ENCODE data around the gene TMEM132D.

TMEM132D gene

GRCh38 chr12:129211862-129212630, 691.8 kb downstream of the TMEM132D start:
- no peak overlapping the region for H3K27ac Mint-ChIP-seq
- no peak overlapping the region for H3K4me3 Mint-ChIP-seq
- H3K27me3 Mint-ChIP-seq (ENCODE audit: low read depth): no peaks in the 10 kb centered on the region
- H3K4me1 Mint-ChIP-seq: no peaks in the 10 kb centered on the region
- no peak for TF ChIP-seq CTCF (IDR thresholded peaks at IDR 0.05; ENCODE audit: unreplicated experiment in 3 of 3)
- no peaks in the 10 kb centered on the region for H3K36me3 Mint-ChIP-seq (ENCODE audit: low read depth)
- H3K9me3 Mint-ChIP-seq: peaks cover 6% of the 10 kb centered on the region

- H3K4me1 Mint-ChIP-seq: no peaks in the 10 kb centered on the region
- H3K9me3 Mint-ChIP-seq: peaks cover 7% of the 10 kb centered on the region
- no peaks in the 10 kb centered on the region for H3K27me3 Mint-ChIP-seq (ENCODE audit: low read depth)
- H3K36me3 Mint-ChIP-seq (ENCODE audit: low read depth): no peaks in the 10 kb centered on the region
- TF ChIP-seq CTCF (IDR thresholded peaks at IDR 0.05; ENCODE audit: unreplicated experiment in 3 of 3): no peak
- no peak overlapping the region for H3K27ac Mint-ChIP-seq
- H3K4me3 Mint-ChIP-seq: no peak overlapping the region
These were observed 695.3 kb downstream of the TMEM132D start for GRCh38 chr12:129208566-129208965.

- Mint-ChIP-seq H3K4me3 (no peak overlapping the region), H3K9me3 (peaks cover 8% of the 10 kb centered on the region), H3K27me3 (ENCODE audit: low read depth) (no peaks in the 10 kb centered on the region), H3K27ac (no peak overlapping the region), H3K4me1 (no peaks in the 10 kb centered on the region), H3K36me3 (ENCODE audit: low read depth) (no peaks in the 10 kb centered on the region)
- TF ChIP-seq CTCF (IDR thresholded peaks at IDR 0.05; ENCODE audit: unreplicated experiment in 3 of 3): no peak
These were observed 696.7 kb downstream of the TMEM132D start for GRCh38 chr12:129207084-129207483.

- no peak for TF ChIP-seq CTCF (IDR thresholded peaks at IDR 0.05; ENCODE audit: unreplicated experiment in 3 of 3)
- Mint-ChIP-seq H3K36me3 (ENCODE audit: low read depth) (no peaks in the 10 kb centered on the region), H3K27me3 (ENCODE audit: low read depth) (peaks cover 8% of the 10 kb centered on the region), H3K4me1 (no peaks in the 10 kb centered on the region), H3K4me3 (no peak overlapping the region), H3K27ac (no peak overlapping the region), H3K9me3 (peaks cover 12% of the 10 kb centered on the region)
These were observed 700.4 kb downstream of the TMEM132D start for GRCh38 chr12:129203456-129203855.

GRCh38 chr12:129202109-129202814, 701.6 kb downstream of the TMEM132D start:
- no peak overlapping the region for H3K4me3 Mint-ChIP-seq
- no peak overlapping the region for H3K27ac Mint-ChIP-seq
- H3K9me3 Mint-ChIP-seq: peaks cover 12% of the 10 kb centered on the region
- no peaks in the 10 kb centered on the region for H3K4me1 Mint-ChIP-seq
- peaks cover 8% of the 10 kb centered on the region for H3K27me3 Mint-ChIP-seq (ENCODE audit: low read depth)
- no peaks in the 10 kb centered on the region for H3K36me3 Mint-ChIP-seq (ENCODE audit: low read depth)
- no peak for TF ChIP-seq CTCF (IDR thresholded peaks at IDR 0.05; ENCODE audit: unreplicated experiment in 3 of 3)

All from nephron (organoid).